ENCODE results near the gene CHIC2. TPM values are rescaled to one million over a fixed set of nuclear protein-coding genes. Genes with fewer than 3 reads are reported as not detected.

The CHIC2 gene
- total RNA-seq, 1 experiment from 2014 or later, result 8.2 TPM

DNA sequence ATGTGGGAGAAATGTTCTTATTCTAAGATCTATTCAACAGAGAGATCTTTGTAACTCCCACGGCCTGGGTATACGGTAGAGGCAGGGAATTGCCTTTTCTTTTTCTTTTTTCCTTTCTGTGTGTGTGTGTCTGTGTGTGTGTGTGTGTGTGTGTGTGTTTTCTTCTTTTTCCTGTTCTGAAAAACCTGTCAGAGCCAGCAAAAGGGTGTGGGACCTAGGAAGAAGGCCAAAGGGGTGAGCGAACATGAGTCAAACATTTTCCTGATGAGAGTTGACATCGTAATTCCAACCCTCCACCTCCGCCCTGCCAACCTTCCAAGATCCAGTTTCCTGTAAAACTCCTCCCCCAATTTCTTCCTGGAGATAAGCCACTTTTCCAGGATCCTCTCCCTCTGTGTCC, 2.8 kb upstream of the CHIC2 start:
- H4K91ac ChIP-seq (ENCODE audit: insufficient read length, low read depth, low read length), result no peak overlapping the region
- DNase-seq, result no peak
- Mint-ChIP-seq H3K4me3 (no peak overlapping the region), H3K36me3 (ENCODE audit: insufficient read depth in 1 of 3, low read depth in 3 of 3) (no peaks in the 10 kb centered on the region), H3K27ac (no peak overlapping the region), H3K27me3 (ENCODE audit: low read depth) (peaks cover 7% of the 10 kb centered on the region), H3K4me1 (peaks cover 19 to 22% of the 10 kb centered on the region in 2 experiments), H3K9me3 (no peaks in the 10 kb centered on the region)
- H3K56ac ChIP-seq (ENCODE audit: insufficient read length, low read depth, low read length), result no peak overlapping the region
- peaks cover 7% of the 10 kb centered on the region for H3K23me2 ChIP-seq (ENCODE audit: insufficient read length, low read depth, low read length, poor library complexity, severe bottlenecking)
- TF ChIP-seq, protein P1, sequence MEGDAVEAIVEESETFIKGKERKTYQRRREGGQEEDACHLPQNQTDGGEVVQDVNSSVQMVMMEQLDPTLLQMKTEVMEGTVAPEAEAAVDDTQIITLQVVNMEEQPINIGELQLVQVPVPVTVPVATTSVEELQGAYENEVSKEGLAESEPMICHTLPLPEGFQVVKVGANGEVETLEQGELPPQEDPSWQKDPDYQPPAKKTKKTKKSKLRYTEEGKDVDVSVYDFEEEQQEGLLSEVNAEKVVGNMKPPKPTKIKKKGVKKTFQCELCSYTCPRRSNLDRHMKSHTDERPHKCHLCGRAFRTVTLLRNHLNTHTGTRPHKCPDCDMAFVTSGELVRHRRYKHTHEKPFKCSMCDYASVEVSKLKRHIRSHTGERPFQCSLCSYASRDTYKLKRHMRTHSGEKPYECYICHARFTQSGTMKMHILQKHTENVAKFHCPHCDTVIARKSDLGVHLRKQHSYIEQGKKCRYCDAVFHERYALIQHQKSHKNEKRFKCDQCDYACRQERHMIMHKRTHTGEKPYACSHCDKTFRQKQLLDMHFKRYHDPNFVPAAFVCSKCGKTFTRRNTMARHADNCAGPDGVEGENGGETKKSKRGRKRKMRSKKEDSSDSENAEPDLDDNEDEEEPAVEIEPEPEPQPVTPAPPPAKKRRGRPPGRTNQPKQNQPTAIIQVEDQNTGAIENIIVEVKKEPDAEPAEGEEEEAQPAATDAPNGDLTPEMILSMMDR (conservative IDR thresholded peaks at IDR 0.05), result no peak
- no peak overlapping the region for H3K27ac ChIP-seq (ENCODE audit: insufficient read length, low read depth, low read length)
- no peak overlapping the region for H2BK120ac ChIP-seq (ENCODE audit: low read depth, low read length, poor library complexity, severe bottlenecking)
- no peak overlapping the region for H3K14ac ChIP-seq (ENCODE audit: insufficient read depth, low read length)
- no peak overlapping the region for H4K8ac ChIP-seq (replicated peaks; ENCODE audit: insufficient read length, low read depth, low read length)
- no peaks in the 10 kb centered on the region for H3K79me1 ChIP-seq (ENCODE audit: insufficient read depth, low read depth, low read length, poor library complexity, severe bottlenecking)
- no peak overlapping the region for H3K23ac ChIP-seq (ENCODE audit: insufficient read length, low read depth, low read length)
- no peak overlapping the region for H3T11ph ChIP-seq (ENCODE audit: low read length)
- no peak overlapping the region for H2BK15ac ChIP-seq (ENCODE audit: low read depth, low read length)
- H2AK5ac ChIP-seq (ENCODE audit: insufficient read length, low read length), result no peak overlapping the region
- no peaks in the 10 kb centered on the region for H3K4me1 ChIP-seq (ENCODE audit: insufficient read depth, low read length)
- no peak overlapping the region for H3K9ac ChIP-seq (ENCODE audit: extremely low read depth, insufficient read length, low read length)
- no peak overlapping the region for H3K4me2 ChIP-seq (ENCODE audit: insufficient read depth, insufficient read length, low read length)
- WGBS (ENCODE audit: extremely low coverage, insufficient read length, low lambda C conversion rate), result no CpG with 5 or more reads among the region's 5 CpGs
- no peak overlapping the region for H3K4ac ChIP-seq (ENCODE audit: low read depth, low read length)
- no peak overlapping the region for H4K5ac ChIP-seq (ENCODE audit: insufficient read length, low read depth, low read length)
- H3K18ac ChIP-seq (ENCODE audit: insufficient read length, low read depth, low read length), result no peak overlapping the region
- H2BK5ac ChIP-seq (ENCODE audit: insufficient read length, low read length), result no peak overlapping the region
- no peaks in the 10 kb centered on the region for H4K20me1 ChIP-seq (ENCODE audit: control insufficient read depth, insufficient read depth, insufficient read length)
- no peaks in the 10 kb centered on the region for H3K9me3 ChIP-seq (ENCODE audit: control insufficient read depth, low read depth, low read length)
- H2BK12ac ChIP-seq (ENCODE audit: insufficient read length, low read depth, low read length), result no peak overlapping the region
- H2AFZ ChIP-seq (ENCODE audit: low read length), result no peak overlapping the region
- H2BK20ac ChIP-seq (ENCODE audit: low read depth, low read length, poor library complexity, severe bottlenecking), result no peak overlapping the region
- H3K79me2 ChIP-seq (ENCODE audit: insufficient read depth, low read length), result no peaks in the 10 kb centered on the region
- H3K27me3 ChIP-seq (ENCODE audit: insufficient read depth, low read length), result no peaks in the 10 kb centered on the region
